Measurements from ENCODE around the gene PITX1.

Gene PITX1

DNA sequence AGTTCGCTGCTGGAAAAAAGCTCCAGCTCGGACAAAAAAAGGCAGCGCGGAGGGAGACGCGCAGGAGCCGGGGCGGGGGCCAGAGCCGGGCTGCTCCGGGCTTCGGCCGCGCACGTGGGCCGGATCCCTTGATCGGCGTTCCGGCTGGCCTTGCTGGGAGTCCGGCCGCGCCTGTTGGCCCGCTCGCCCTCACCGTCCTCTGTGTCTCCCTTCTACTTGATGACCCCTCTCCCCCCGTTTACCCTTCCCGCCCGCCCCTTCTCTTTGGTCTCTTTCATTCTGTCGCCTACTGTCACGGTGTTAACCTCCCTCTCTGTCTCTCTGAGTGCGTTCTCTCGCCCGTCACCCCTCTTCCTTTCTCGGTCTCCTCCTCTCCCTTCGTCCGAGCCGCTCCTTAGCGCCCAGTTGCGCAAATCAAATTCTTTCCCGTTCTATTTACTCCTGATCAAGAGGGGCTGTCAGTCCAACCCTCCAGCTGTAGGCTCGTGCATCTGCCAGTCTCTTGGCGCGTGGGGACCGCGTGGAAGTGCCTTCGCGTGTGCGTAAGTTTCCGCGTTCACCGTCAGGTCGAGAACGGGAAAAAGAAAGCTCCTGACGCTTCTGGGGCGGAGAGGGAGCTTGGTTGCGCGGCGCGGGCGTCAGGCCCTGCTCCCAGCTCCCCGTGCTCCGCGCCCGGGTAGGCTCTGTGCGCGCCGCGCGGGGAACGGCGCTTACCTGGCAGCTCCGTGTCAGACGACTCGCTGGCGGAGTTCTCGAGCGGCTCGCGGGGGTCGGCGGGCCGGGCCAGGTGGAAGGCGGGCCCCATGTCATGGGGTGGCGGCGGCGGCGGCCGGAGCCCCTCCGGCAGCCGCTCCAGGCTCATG lies 798 bp downstream of the PITX1 start:
- H3K9me3 ChIP-seq (ENCODE audit: insufficient read depth, low read length): no peaks in the 10 kb centered on the region
- H3K4me1 ChIP-seq (ENCODE audit: insufficient read depth, insufficient read length): peaks cover 5% of the 10 kb centered on the region
- no peaks in the 10 kb centered on the region for H3K36me3 ChIP-seq (ENCODE audit: insufficient read depth, insufficient read length, low read length)
- no peak for DNase-seq (ENCODE audit: low read depth, low spot score)
- peaks cover 91% of the 10 kb centered on the region for H3K27me3 ChIP-seq (ENCODE audit: insufficient read depth, insufficient read length)
- H3K4me3 ChIP-seq (ENCODE audit: insufficient read length, low read depth): peak overlapping the region; percentile 40
- no peak for TF ChIP-seq YY1 (IDR thresholded peaks at IDR 0.05; ENCODE audit: insufficient read depth, insufficient read length)
- TF ChIP-seq SUZ12 (IDR thresholded peaks at IDR 0.05; ENCODE audit: extremely low read depth, insufficient read depth, insufficient read length): peak; percentile 72
- peak overlapping the region; percentile 44 for H3K9ac ChIP-seq (ENCODE audit: insufficient read length, low read depth)

DNA sequence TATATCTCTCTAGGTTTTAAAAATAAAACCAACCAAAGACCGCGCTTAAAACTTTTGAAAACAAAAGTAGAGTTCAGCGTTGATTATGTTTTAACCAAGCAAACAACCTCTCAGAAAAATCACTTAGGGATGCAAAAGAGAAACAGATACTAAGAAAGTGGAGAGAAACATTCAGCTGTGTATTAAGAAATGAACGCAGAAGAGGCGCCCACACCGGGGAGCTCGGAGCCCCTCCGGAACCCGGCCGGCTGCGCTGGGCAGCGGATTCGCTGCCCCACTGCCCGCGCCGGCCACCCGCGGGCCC lies 1.4 kb downstream of the PITX1 start:
- H3K9me3 ChIP-seq (ENCODE audit: insufficient read depth, low read length): no peaks in the 10 kb centered on the region
- no peak for TF ChIP-seq ZNF274 (IDR thresholded peaks at IDR 0.05; ENCODE audit: low read depth, low read length)
- no peak for TF ChIP-seq YY1 (IDR thresholded peaks at IDR 0.05; ENCODE audit: insufficient read depth, insufficient read length)
- no peak for TF ChIP-seq SUZ12 (IDR thresholded peaks at IDR 0.05; ENCODE audit: extremely low read depth, insufficient read depth, insufficient read length)
- no peak for DNase-seq (ENCODE audit: low read depth, low spot score)
- no peaks in the 10 kb centered on the region for H3K36me3 ChIP-seq (ENCODE audit: insufficient read depth, insufficient read length, low read length)
- peaks cover 3% of the 10 kb centered on the region for H3K4me1 ChIP-seq (ENCODE audit: insufficient read depth, insufficient read length)
- H3K27me3 ChIP-seq (ENCODE audit: insufficient read depth, insufficient read length): peaks cover 91% of the 10 kb centered on the region
- no peak overlapping the region for H3K9ac ChIP-seq (ENCODE audit: insufficient read length, low read depth)
- no peak overlapping the region for H3K4me3 ChIP-seq (ENCODE audit: insufficient read length, low read depth)

DNA sequence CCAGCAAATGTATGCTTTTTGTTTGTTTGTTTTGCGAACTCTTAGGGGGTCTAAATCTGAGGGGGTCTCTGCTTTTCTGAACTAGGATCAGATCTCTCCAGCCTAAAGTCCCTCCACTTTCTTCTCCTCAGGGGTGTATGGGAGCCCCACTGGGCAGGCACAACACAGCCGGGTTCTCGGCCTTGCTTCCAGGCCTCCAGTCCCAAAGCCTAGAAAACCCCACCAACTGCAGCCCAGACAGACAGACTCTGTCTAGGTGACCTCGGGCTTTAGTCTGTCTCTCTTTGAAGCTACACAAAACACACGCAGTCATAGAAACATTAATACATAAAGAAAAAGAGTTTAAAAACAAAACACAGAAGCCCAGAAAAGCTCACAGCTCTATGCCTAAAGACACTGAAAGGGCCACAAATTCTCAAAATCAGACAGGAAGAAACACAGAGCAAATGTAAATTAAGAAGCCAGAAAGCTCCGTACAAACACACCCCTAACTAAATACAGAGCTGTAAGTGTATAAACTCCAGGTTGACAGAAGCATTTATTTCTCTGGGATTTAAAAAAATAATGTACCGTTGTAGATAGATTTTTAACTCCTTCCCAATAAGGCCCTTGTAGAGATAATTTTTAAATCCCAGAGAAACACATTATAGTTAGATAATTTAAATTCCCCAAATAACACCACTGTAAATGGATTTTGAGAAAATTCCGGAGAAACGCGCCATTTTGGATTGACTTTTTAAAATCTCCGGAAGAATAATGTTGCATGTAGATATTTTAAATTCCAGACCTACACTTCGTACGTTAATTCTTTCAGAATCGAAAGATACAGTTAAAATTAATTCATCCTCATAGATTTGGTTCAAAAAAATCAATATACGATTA lies 2.0 kb downstream of the PITX1 start:
- Histone ChIP-seq H3K9me3 (ENCODE audit: insufficient read depth, low read length) (no peaks in the 10 kb centered on the region), H3K9ac (ENCODE audit: insufficient read length, low read depth) (no peak overlapping the region), H3K27me3 (ENCODE audit: insufficient read depth, insufficient read length) (peaks cover 91% of the 10 kb centered on the region), H3K4me1 (ENCODE audit: insufficient read depth, insufficient read length) (peaks cover 3% of the 10 kb centered on the region), H3K36me3 (ENCODE audit: insufficient read depth, insufficient read length, low read length) (no peaks in the 10 kb centered on the region), H3K4me3 (ENCODE audit: insufficient read length, low read depth) (no peak overlapping the region)
- TF ChIP-seq YY1 (IDR thresholded peaks at IDR 0.05; ENCODE audit: insufficient read depth, insufficient read length): no peak
- no peak for TF ChIP-seq ZNF274 (IDR thresholded peaks at IDR 0.05; ENCODE audit: low read depth, low read length)
- no peak for TF ChIP-seq SUZ12 (IDR thresholded peaks at IDR 0.05; ENCODE audit: extremely low read depth, insufficient read depth, insufficient read length)
- no peak for DNase-seq (ENCODE audit: low read depth, low spot score)

DNA sequence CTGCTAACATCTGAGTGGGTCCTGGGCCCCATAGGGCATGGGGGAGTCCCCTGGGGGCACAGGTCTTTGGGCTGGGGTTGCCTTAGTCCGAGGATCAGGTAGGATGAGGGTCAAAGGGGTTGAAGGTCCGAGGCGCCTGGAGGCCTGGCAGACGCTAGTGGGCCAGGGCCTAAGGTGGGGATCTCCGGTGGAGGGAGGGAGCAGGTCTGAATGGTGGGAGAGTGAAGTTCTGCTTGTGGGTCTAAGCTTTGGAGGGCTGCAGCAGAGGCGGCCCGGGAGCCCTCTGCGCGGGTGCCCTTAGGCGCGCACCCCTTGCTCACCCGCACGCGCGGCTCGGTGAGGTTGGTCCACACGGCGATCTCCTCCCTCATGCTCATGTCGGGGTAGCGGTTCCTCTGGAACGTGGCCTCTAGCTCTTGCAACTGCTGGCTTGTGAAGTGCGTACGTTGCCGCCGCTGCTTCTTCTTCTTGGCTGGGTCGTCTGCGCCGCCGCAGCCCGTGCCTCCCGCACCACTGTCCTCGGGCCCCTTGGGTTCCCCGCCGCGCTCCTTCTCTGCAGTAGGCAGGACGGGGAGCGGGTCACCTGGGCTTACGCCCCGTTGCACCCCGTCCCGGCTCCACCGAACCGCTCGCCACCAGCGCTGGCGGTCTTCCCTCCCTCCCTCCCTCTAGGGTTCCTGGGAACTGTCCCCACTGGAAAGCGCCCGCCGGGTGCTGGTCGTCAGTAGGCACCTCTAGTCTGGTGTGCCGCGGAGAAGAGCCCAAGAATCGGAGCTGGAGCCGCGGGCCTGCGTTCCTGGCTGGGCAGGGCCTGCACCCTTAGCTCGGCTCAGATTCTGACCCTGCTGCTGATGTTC lies 2.8 kb downstream of the PITX1 start:
- no peak for TF ChIP-seq ZNF274 (IDR thresholded peaks at IDR 0.05; ENCODE audit: low read depth, low read length)
- no peak for TF ChIP-seq YY1 (IDR thresholded peaks at IDR 0.05; ENCODE audit: insufficient read depth, insufficient read length)
- no peak for TF ChIP-seq SUZ12 (IDR thresholded peaks at IDR 0.05; ENCODE audit: extremely low read depth, insufficient read depth, insufficient read length)
- Histone ChIP-seq H3K9me3 (ENCODE audit: insufficient read depth, low read length) (no peaks in the 10 kb centered on the region), H3K36me3 (ENCODE audit: insufficient read depth, insufficient read length, low read length) (no peaks in the 10 kb centered on the region), H3K27me3 (ENCODE audit: insufficient read depth, insufficient read length) (peaks cover 91% of the 10 kb centered on the region), H3K4me3 (ENCODE audit: insufficient read length, low read depth) (peak overlapping the region; percentile 34), H3K4me1 (ENCODE audit: insufficient read depth, insufficient read length) (peaks cover 4% of the 10 kb centered on the region), H3K9ac (ENCODE audit: insufficient read length, low read depth) (peak overlapping the region; percentile 22)
- no peak for DNase-seq (ENCODE audit: low read depth, low spot score)

DNA sequence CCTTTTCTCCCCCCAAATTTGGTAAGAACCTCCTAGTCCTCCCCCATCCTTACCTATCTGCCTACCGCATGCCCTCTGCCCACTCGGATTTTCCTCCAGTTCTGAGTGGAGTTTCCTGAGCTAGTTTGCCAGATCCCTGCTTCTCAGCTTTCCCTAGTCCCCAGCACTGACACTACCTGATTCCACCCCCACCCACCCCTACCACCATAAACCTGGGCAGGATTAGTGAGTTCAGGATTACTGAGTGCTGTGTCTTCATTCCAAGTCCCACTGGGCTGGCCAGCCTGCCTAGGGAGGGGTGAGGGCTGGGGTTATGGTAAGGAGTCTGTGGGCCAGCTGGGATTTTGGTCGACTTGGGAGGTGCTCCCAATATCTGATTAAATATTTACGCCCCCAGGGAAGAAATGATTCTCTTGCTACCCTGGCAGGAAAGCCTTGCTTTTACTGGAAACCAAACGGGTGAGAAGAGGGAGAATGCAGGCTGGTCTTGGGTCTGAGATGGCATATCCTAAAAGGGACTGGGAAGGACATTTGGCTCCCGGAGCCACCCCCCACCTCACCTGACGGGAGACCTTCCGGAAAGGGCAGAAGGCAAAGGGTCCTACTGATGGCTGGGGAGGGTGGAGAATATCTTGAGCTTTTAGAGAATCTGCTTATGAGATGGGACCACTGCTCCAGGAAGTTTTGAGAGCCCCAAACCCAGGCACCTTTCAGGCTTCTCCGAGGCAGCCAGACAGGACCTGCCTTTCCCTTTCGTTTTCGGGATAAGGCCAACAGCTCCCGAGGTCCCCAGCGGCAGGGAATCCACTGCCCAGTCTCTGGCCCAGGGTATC lies 3.7 kb downstream of the PITX1 start:
- Histone ChIP-seq H3K9ac (ENCODE audit: insufficient read length, low read depth) (peak overlapping the region; percentile 22), H3K36me3 (ENCODE audit: insufficient read depth, insufficient read length, low read length) (no peaks in the 10 kb centered on the region), H3K4me3 (ENCODE audit: insufficient read length, low read depth) (peak overlapping the region; percentile 34), H3K9me3 (ENCODE audit: insufficient read depth, low read length) (no peaks in the 10 kb centered on the region), H3K27me3 (ENCODE audit: insufficient read depth, insufficient read length) (peaks cover 86% of the 10 kb centered on the region), H3K4me1 (ENCODE audit: insufficient read depth, insufficient read length) (peaks cover 4% of the 10 kb centered on the region)
- no peak for DNase-seq (ENCODE audit: low read depth, low spot score)
- TF ChIP-seq SUZ12 (IDR thresholded peaks at IDR 0.05; ENCODE audit: extremely low read depth, insufficient read depth, insufficient read length) (peak; percentile 70), YY1 (IDR thresholded peaks at IDR 0.05; ENCODE audit: insufficient read depth, insufficient read length) (no peak), ZNF274 (IDR thresholded peaks at IDR 0.05; ENCODE audit: low read depth, low read length) (no peak)

DNA sequence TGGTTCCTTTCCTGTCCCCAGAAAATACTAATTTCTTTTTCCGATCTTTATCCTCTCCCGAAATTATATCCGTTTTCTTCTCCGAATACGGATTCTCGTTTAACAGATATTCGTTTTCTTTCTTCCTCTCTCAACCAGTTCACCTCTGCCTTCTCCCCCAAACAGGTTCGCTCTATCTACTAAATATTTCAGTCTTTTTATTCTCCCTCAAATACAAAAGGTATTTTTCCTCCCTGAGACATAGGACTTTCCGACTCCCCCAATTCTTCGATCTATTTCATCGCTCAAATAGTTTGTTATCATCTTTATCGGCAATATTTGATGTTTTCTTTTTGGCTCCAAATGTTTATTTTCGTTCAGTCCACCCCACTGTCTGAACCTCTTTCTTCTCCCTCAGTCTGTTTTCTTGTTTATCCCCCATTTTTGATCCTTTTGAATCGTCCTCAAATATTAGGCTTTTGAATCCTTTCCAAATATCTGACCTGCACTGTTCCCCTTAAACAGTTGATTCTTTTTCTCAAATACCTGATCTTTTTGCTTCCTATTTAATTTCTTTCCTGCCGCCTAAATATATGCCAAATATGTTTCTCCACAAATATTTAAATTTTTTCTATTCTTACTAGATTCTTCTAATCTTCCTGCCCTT lies 4.4 kb downstream of the PITX1 start:
- H3K9ac ChIP-seq (ENCODE audit: insufficient read length, low read depth): no peak overlapping the region

More for the DNA sequence above, 4.4 kb downstream of the PITX1 start:
- TF ChIP-seq SUZ12 (IDR thresholded peaks at IDR 0.05; ENCODE audit: extremely low read depth, insufficient read depth, insufficient read length) (no peak), ZNF274 (IDR thresholded peaks at IDR 0.05; ENCODE audit: low read depth, low read length) (no peak), YY1 (IDR thresholded peaks at IDR 0.05; ENCODE audit: insufficient read depth, insufficient read length) (no peak)
- Histone ChIP-seq H3K4me3 (ENCODE audit: insufficient read length, low read depth) (no peak overlapping the region), H3K27me3 (ENCODE audit: insufficient read depth, insufficient read length) (peaks cover 79% of the 10 kb centered on the region), H3K9me3 (ENCODE audit: insufficient read depth, low read length) (no peaks in the 10 kb centered on the region), H3K36me3 (ENCODE audit: insufficient read depth, insufficient read length, low read length) (no peaks in the 10 kb centered on the region), H3K4me1 (ENCODE audit: insufficient read depth, insufficient read length) (peaks cover 3% of the 10 kb centered on the region)
- DNase-seq (ENCODE audit: low read depth, low spot score): no peak
